H1 (cell line): ENCODE data around the gene ABCA2. TPM values are rescaled to one million over a fixed set of nuclear protein-coding genes. Genes with fewer than 3 reads are reported as not detected.

Source experiments
- ATF2 ChIP-seq: IDR thresholded peaks from 2 replicates; pipeline ENCODE4 v1.6.1; 2012; ENCODE audit warnings: low read length, inconsistent platforms
- BCL11A ChIP-seq, 2 experiments: IDR thresholded peaks; one replicate each; pipeline ENCODE4 v1.6.1; 2011; ENCODE audit warnings: low read depth in 2 of 2, low read length in 2 of 2, mild to moderate bottlenecking in 2 of 2
- BRCA1 ChIP-seq: IDR thresholded peaks from 2 replicates; pipeline ENCODE4 v1.6.1; 2012; ENCODE audit warnings: low read depth, low read length, improper control_type of control experiment
- CEBPB ChIP-seq: IDR thresholded peaks from 2 replicates; pipeline ENCODE4 v1.6.1; 2012; ENCODE audit warnings: low read depth, low read length
- CTCF ChIP-seq, 3 experiments: IDR thresholded peaks; 1 replicate in 2 of 3; 2 replicates in 1 of 3; pipeline versions ENCODE4 v1.5.1 to v1.6.1; 2011; ENCODE audit warnings: low read length in 3 of 3, mild to moderate bottlenecking in 3 of 3, inconsistent platforms in 2 of 3, low read depth in 1 of 3, moderate library complexity in 1 of 3; ENCODE audit not compliant: insufficient read depth in 1 of 3; ENCODE audit errors: control extremely low read depth in 1 of 3
- E2F6 ChIP-seq: IDR thresholded peaks from 2 replicates; pipeline ENCODE4 v1.6.1; 2012; ENCODE audit warnings: inconsistent platforms
- JUN ChIP-seq: IDR thresholded peaks from 2 replicates; pipeline ENCODE4 v1.6.1; 2011; ENCODE audit warnings: low read depth, mild to moderate bottlenecking, improper control_type of control experiment, low read length
- KDM5A ChIP-seq: fragments of 200-600 bp; IDR thresholded peaks from 2 replicates; pipeline ENCODE4 v1.7.1; 2012; ENCODE audit warnings: mild to moderate bottlenecking, low read length, inconsistent platforms, mixed read lengths
- MAFK ChIP-seq: IDR thresholded peaks from 2 replicates; pipeline ENCODE4 v1.6.1; 2012; ENCODE audit warnings: low read depth, mild to moderate bottlenecking, improper control_type of control experiment, low read length
- NANOG ChIP-seq: IDR thresholded peaks from 2 replicates; pipeline ENCODE4 v1.6.1; 2011; ENCODE audit warnings: low read length, low read depth, mild to moderate bottlenecking, inconsistent platforms; ENCODE audit not compliant: insufficient read depth, poor library complexity, severe bottlenecking
- POLR2AphosphoS5 ChIP-seq: IDR thresholded peaks from 2 replicates; pipeline ENCODE4 v1.6.1; 2011; ENCODE audit warnings: low read depth, low read length
- RBBP5 ChIP-seq: IDR thresholded peaks from 2 replicates; pipeline ENCODE4 v1.7.1; 2012; ENCODE audit warnings: low read depth, mild to moderate bottlenecking, inconsistent platforms, low read length, moderate library complexity, borderline replicate concordance
- RNF2 ChIP-seq: fragments of 200-900, 300-1000 bp; sonication (generic); IDR thresholded peaks from 2 replicates; pipeline ENCODE4 v1.7.1; 2016; ENCODE audit warnings: borderline replicate concordance, low read depth, mild to moderate bottlenecking, antibody characterized with exemption, low read length; ENCODE audit not compliant: poor library complexity, severe bottlenecking; ENCODE audit errors: missing control alignments
- SIN3A ChIP-seq, 2 experiments: IDR thresholded peaks in 1 of 2; conservative IDR thresholded peaks in 1 of 2; 2 replicates each; pipeline ENCODE4 v1.6.1; 2011 to 2012; ENCODE audit warnings: low read length in 2 of 2, improper control_type of control experiment in 1 of 2, low read depth in 1 of 2, mild to moderate bottlenecking in 1 of 2
- SIRT6 ChIP-seq: IDR thresholded peaks from one replicate; pipeline ENCODE4 v1.7.1; 2012; ENCODE audit warnings: low read length, inconsistent platforms
- SP4 ChIP-seq: IDR thresholded peaks from 2 replicates; pipeline ENCODE4 v1.6.1; 2012; ENCODE audit warnings: low read length, inconsistent platforms
- SRF ChIP-seq: IDR thresholded peaks from 2 replicates; pipeline ENCODE4 v1.6.1; 2011; ENCODE audit warnings: mild to moderate bottlenecking, low read depth, low read length, moderate library complexity
- TAF7 ChIP-seq: optimal IDR thresholded peaks from 2 replicates; pipeline ENCODE3; 2011; ENCODE audit warnings: low read depth, mild to moderate bottlenecking, inconsistent platforms, low read length, moderate library complexity, borderline replicate concordance
- TCF12 ChIP-seq: IDR thresholded peaks from 2 replicates; pipeline ENCODE4 v1.6.1; 2011; ENCODE audit warnings: low read depth, mild to moderate bottlenecking, low read length
- polyA plus RNA-seq, 7 experiments: library from polyadenylated mRNA; depleted of rRNA in 3 of 7; stranded (reverse) in 5 of 7; unstranded in 2 of 7; fragments of >200 nt in 5 of 7; fragments of 200-250 nt in 2 of 7; gene quantifications; 1 replicate in 5 of 7; 2 replicates in 1 of 7; 4 replicates in 1 of 7; pipeline versions ENCODE4 v1.2.1 to v1.2.3, GENCODE V29; 2011 to 2013; ENCODE audit warnings: missing spikeins in 2 of 7, mixed read lengths in 2 of 7
- total RNA-seq: library from RNA; stranded (reverse); fragmentation: NEBNext Ultra II Directional; extraction: Animal tissue kit (Norgen Biotek cat#: 25700); gene quantifications from 2 replicates; pipeline ENCODE4 v1.2.1, GENCODE V29; 2021

ABCA2 gene
- total and polyA plus RNA-seq, 2 of the 8 experiments (the other 6 are each of a cell fraction or from before 2014, with no cell fraction given) = 12.5 to 14.3 TPM

GRCh38 chr9:137034709-137035506 lies 6.9 kb upstream of the ABCA2 start (continued):
- TF ChIP-seq CTCF (IDR thresholded peaks at IDR 0.05; ENCODE audit: control extremely low read depth in 1 of 3, insufficient read depth in 1 of 3, low read depth in 1 of 3, low read length in 3 of 3) = peak in 2 of 3 experiments; percentile 93 to 95; a peak in 3 of 4 replicates
- TF ChIP-seq BCL11A (IDR thresholded peaks at IDR 0.05; ENCODE audit: low read depth in 2 of 2, low read length in 2 of 2) = no peak
- TF ChIP-seq MAFK = no peak
- TF ChIP-seq E2F6 = no peak
- no peak for TF ChIP-seq TAF7
- TF ChIP-seq KDM5A = no peak
- no peak for TF ChIP-seq BRCA1
- TF ChIP-seq SRF = no peak
- TF ChIP-seq TCF12 = no peak
- no peak for TF ChIP-seq POLR2AphosphoS5
- no peak for TF ChIP-seq SP4
- TF ChIP-seq RNF2 = no peak
- no peak for TF ChIP-seq JUN
- TF ChIP-seq SIRT6 = no peak
- TF ChIP-seq SIN3A (conservative IDR thresholded peaks at IDR 0.05 in 1 of 2, IDR thresholded peaks at IDR 0.05 in 1 of 2; ENCODE audit: low read depth in 1 of 2, low read length in 2 of 2) = 0 out of 4 replicates have a peak, but pooled peaks of 1 of the 2 experiments have one; percentile 56
- TF ChIP-seq CEBPB = 0 out of 2 replicates have a peak, but pooled peaks have one; percentile 25
- no peak for TF ChIP-seq RBBP5
- no peak for TF ChIP-seq ATF2
- TF ChIP-seq NANOG = no peak
